HG03378 (cell line): ENCODE data around the gene PLCL1.
"Not testable (repeated sequence)": the region's sequence is repeated elsewhere in the genome, so short reads cannot be mapped to it uniquely, and the experiment has no call there.

ENCODE experiments used
- ATAC-seq: cut with Tn5 transposase; IDR thresholded peaks from one replicate; pipeline ENCODE4 v1.9.1; 2021; ENCODE audit warnings: mild to moderate bottlenecking, moderate library complexity; ENCODE audit not compliant: unreplicated experiment

The PLCL1 gene

DNA sequence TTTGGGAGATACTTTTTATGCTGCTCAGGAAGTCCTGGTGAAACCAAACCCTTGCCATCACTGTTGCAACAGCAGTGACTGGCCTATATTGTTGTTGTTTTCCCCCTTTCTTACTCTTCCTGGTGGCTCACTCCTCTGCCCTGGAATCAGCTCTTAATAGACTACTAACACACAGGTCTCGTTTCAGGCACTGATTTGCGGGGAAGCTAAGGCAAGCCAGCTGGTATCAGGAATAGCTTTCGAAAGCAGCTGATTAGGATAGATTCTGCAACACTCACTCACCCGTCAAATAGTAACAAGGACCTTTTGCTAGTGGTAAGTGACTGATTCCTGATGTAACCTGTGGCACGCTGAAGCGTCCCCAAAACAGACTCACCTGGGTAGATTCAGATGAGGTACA is 360.4 kb downstream of the PLCL1 start:
- ATAC-seq: no peak

DNA sequence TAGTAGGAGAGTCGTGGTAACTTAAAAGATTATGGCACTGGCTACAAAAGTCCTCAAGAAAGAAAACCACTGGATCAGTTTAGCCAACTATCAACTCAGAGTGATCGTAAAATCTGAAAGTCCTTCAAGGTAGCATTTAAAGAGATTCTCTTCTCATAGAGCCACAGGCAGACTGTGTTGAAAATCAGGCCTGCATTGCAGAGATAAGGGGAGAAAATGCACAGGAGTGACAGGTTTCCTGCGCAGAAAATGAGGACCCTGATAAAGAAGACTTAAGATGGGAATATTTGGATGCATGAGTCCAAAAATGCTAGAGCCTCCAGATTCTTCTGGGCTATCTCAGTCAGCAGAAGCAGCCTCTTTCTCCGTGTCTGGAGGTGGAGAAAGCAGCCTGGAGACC is 360.9 kb downstream of the PLCL1 start:
- ATAC-seq: no peak

DNA sequence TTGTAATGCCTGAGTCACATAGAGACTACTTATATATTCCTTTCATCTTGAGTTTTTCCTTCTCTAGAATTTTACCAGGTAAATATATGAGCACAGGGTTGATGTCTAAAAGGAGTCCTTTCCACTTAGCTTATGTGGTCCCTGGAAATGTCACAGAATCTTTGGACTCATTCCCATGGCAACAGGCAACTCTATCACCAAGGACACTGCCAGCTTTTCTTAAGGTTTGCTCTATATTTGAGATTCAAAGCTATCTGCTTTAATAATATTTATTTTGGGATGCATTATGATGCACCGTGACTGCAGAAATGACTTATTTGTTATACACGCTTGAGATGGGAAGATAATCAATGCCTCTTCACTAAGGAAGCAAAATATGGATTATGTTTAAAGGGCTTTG is 363.0 kb downstream of the PLCL1 start:
- ATAC-seq: no peak

DNA sequence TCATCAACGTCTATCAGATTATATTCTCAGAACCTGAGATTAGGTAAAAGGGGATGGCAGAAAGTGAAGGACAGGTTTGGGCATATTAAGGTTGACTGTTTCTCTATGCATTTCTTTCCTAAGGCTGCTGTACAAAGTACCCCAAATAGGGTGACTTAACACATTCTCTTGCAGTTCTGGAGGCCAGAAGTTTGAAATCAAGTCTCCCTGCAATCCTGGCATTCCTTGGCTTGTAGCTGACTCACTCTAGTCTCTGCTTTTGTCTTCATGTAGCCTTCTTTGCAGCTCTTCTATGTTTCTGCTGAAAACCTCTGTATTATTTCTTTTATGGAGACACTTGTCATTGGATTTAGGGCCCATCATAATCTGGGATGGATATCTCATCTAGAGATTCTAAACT is 364.3 kb downstream of the PLCL1 start:
- ATAC-seq: no peak

DNA sequence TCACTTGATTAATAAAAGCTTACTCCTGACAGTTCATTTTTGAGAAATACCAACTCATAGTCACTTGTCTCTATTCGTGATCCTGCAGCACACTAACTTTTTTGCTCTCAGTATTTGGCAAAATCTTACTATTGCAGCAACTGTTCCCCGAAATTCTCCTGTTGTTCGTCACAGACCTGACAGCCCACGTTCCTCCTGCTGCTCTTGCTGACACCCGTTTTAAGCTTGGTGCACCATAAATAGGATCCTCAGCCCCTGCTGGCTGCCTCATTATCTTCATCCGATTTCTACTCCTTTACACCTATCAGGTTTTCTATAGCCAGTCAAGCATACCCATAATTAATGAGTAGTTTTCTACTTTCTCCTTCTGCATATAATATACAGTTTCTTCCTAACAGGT is 368.8 kb downstream of the PLCL1 start:
- no peak for ATAC-seq

- ATAC-seq: no peak
These were observed 369.5 kb downstream of the PLCL1 start for GRCh38 chr2:198173864-198174263.

GRCh38 chr2:198175271-198175670 is 370.9 kb downstream of the PLCL1 start:
- ATAC-seq: no peak

- ATAC-seq: no peak
These were observed 372.6 kb downstream of the PLCL1 start for GRCh38 chr2:198177040-198177439.

DNA sequence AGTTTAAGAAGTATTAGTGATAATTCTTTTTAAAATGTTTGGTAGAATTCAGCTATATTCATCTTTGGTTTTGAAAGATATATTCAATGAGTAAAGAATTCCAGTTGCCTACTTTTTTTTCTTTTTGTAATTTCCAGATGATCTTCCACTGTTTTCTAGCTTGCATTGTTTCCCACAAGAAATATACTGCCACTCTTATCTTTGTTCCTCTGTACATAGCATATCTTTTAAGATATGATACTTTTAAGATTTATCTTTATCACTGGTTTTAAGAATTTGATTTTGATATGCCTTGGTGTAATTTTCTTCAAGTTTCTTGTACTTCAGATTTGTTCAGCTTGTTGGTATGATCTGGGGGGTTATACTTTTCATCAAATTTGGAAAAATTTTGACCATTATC is 374.4 kb downstream of the PLCL1 start:
- ATAC-seq: no peak

GRCh38 chr2:198186257-198186656 is 381.9 kb downstream of the PLCL1 start:
- ATAC-seq: no peak

- ATAC-seq: no peak
These were observed 383.4 kb downstream of the PLCL1 start for GRCh38 chr2:198187841-198188240.

- no peak for ATAC-seq
These were observed 384.6 kb downstream of the PLCL1 start for GRCh38 chr2:198188982-198189381.

DNA sequence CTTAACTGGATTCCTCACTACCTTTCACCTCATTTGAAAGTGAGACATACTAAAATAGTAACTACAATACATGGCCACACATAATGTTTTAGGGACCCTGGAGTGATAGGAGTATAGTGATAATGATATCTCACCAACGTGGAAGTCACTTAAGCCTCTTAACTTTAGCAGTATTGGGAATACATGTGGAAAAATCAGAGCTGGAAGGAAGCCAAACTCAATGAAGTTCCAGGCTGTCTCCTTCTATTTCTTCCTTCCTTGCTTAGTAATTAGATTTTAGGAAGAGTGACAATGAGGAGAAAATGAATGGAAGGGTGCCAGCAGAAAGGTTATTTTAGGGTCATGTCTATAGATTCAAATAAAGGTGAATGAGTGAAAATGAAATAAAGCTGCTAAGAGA is 387.3 kb downstream of the PLCL1 start:
- ATAC-seq: no peak

GRCh38 chr2:198196556-198196955 is 392.2 kb downstream of the PLCL1 start:
- ATAC-seq: not testable (repeated sequence)
